Skeletal muscle cell (primary cell): Measurements from ENCODE around the gene MS4A14.
"Not testable (repeated sequence)": the region's sequence is repeated elsewhere in the genome, so short reads cannot be mapped to it uniquely, and the experiment has no call there.

Experiments
- DNase-seq: peaks from one replicate; pipeline ENCODE4 v3.0.0-alpha.2; 2010; ENCODE audit warnings: low read depth
- H3K4me3 ChIP-seq: 2 replicates; pipeline ENCODE4 v1.5.1; 2011; ENCODE audit warnings: low read depth, mild to moderate bottlenecking, control low read depth, low read length, moderate library complexity

MS4A14 gene

GRCh38 chr11:60377401-60378136 is 18.7 kb upstream of the MS4A14 start:
- no peak for DNase-seq
- H3K4me3 ChIP-seq = no peak overlapping the region

- H3K4me3 ChIP-seq = no peak within 1 kb of the TSS
- DNase-seq = no peak
These were observed 17.9 kb upstream of the MS4A14 start, which contains the start of gene MS4A7 for GRCh38 chr11:60378354-60378753. Gene MS4A7, plus strand, starts transcription at chr11:60378532. Its CDS starts 4,610 bp downstream, at chr11:60383142.

GRCh38 chr11:60389279-60389910 is 6.9 kb upstream of the MS4A14 start:
- H3K4me3 ChIP-seq = no peak overlapping the region
- no peak for DNase-seq

- no peak overlapping the region for H3K4me3 ChIP-seq
- no peak for DNase-seq
These were observed 5.8 kb upstream of the MS4A14 start for GRCh38 chr11:60390419-60390818.

GRCh38 chr11:60392361-60392760 is 3.9 kb upstream of the MS4A14 start:
- DNase-seq = no peak
- no peak overlapping the region for H3K4me3 ChIP-seq

- DNase-seq = no peak
- no peak overlapping the region for H3K4me3 ChIP-seq
These were observed 3.2 kb upstream of the MS4A14 start for GRCh38 chr11:60393016-60393415.

- H3K4me3 ChIP-seq = no peak overlapping the region
- DNase-seq = no peak
These were observed 1.4 kb upstream of the MS4A14 start for GRCh38 chr11:60394666-60395380.

- H3K4me3 ChIP-seq = no peak overlapping the region
- DNase-seq = no peak
These were observed 540 bp downstream of the MS4A14 start for GRCh38 chr11:60396799-60397198.

- H3K4me3 ChIP-seq = no peak overlapping the region
- DNase-seq = no peak
These were observed 23.8 kb downstream of the MS4A14 start for GRCh38 chr11:60420015-60420414.

GRCh38 chr11:60422609-60423008 is 26.4 kb downstream of the MS4A14 start:
- DNase-seq = no peak
- no peak overlapping the region for H3K4me3 ChIP-seq

- no peak overlapping the region for H3K4me3 ChIP-seq
- DNase-seq = no peak
These were observed 32.3 kb downstream of the MS4A14 start for GRCh38 chr11:60428517-60428916.

GRCh38 chr11:60429272-60429671 is 33.0 kb downstream of the MS4A14 start, which contains the start of gene MS4A5:
Gene MS4A5, plus strand, starts transcription at chr11:60429572. Its CDS starts 103 bp downstream, at chr11:60429675.
- H3K4me3 ChIP-seq = no peak within 1 kb of the TSS
- DNase-seq = no peak

- DNase-seq = no peak
These were observed 35.0 kb downstream of the MS4A14 start for GRCh38 chr11:60431251-60431650.

GRCh38 chr11:60433401-60433800 is 37.1 kb downstream of the MS4A14 start:
- no peak for DNase-seq
- no peak overlapping the region for H3K4me3 ChIP-seq

More at GRCh38 chr11:60431251-60431650, 35.0 kb downstream of the MS4A14 start:
- no peak overlapping the region for H3K4me3 ChIP-seq

- no peak for DNase-seq
- no peak overlapping the region for H3K4me3 ChIP-seq
These were observed 50.8 kb downstream of the MS4A14 start for GRCh38 chr11:60447070-60447469.

- H3K4me3 ChIP-seq = no peak overlapping the region
- no peak for DNase-seq
These were observed 51.6 kb downstream of the MS4A14 start for GRCh38 chr11:60447846-60448245.

GRCh38 chr11:60451185-60451584 is 54.9 kb downstream of the MS4A14 start:
- not testable (repeated sequence) for H3K4me3 ChIP-seq, DNase-seq

GRCh38 chr11:60454212-60454611 is 58.0 kb downstream of the MS4A14 start:
- DNase-seq = no peak
- H3K4me3 ChIP-seq = no peak overlapping the region

GRCh38 chr11:60455531-60456042 is 59.3 kb downstream of the MS4A14 start, which contains the start of gene MS4A1:
Gene MS4A1, plus strand, starts transcription at chr11:60455847. Its CDS starts 6,528 bp downstream, at chr11:60462375.
- DNase-seq = no peak
- no peak within 1 kb of the TSS for H3K4me3 ChIP-seq

GRCh38 chr11:60457576-60457975 is 61.3 kb downstream of the MS4A14 start:
- H3K4me3 ChIP-seq = no peak overlapping the region
- DNase-seq = no peak
